Activated CD4-positive, CD25-positive, alpha-beta regulatory T cell treated with anti-CD3 and anti-CD28 coated beads, Interleukin-2, amount 50 U/mL, for 16 hours (primary cell): ENCODE measurements around the gene CTDP1.
A peak's percentile ranks its signal among the peaks of the same experiment; 100 is the strongest.

Source experiments
- DNase-seq: peaks from one replicate; pipeline ENCODE4 v3.0.0-alpha.2; 2020; ENCODE audit warnings: low read depth, low spot score

CTDP1 gene

DNA sequence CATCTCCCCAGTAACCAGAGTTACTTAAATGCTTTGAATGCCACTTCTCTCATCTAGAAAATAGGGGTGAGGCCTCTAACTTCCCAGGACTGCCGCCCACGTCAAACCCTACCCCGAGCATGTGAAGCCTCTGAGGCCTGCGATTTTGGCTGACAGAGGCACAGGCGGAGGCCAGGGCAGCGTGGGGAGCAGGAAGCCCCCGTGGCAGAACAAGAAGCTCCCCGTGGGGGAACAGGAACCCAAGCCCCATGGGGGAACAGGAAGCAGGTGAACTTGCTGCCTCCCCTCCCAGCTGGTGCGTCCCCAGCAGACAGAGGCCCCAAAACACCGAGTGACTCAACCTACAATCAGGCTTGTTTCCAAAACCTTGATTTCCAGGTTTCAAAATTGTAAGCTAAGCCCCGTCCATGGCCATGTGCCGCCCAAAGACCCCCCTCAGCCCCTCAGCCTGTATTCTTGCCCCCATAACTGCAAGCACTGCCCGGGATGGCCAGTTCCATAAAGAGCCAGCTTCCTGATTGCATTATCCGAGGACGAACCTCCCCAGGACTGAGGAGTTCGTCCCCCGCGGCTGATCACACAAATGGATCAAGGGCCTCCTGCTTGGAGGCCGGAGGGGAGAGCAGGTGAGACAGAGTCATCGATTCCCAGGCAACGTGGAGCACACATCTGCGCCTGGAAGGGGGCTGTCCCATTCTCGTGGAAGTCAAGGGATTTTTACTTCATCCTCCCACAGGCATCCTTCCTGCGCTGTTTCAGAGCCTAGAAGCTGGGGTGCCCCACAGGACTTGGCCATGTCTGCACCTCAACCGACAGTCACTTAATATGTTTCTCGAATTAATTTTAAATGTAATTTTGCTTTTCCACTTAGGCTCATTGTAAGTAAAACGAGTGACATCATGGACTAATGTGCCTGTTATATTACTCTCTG lies 36.3 kb upstream of the CTDP1 start:
- DNase-seq = no peak

DNA sequence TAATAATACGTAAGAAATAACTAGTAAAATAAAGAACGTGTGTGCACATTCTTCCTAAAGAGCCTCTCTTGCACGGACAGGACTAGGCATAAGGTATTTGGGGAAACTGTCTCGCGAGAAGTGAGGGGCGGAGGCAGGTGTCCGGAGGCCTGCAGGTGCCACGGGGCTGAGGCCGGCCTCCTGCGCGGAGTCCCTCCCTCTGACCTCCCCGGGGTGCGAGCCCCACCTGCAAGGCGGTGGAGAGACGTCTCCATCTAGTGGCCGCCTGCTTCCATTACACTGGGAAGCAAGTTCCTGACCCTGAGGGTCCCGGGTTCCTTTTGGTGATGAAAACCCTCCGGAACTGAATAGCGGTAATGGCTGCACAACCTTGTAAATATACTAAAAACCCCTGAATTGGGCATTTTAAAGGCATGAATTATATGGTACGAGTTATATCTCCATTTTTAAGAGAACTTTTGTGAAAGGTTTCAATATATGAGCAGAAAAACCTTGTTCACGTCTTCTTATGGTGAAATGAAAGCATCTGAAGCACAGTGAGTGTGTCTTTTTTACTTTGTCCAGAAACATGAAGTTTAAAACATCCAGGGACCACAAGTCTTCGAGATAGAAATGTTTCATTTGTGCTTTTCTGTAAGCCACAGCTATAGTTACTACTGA lies 35.5 kb upstream of the CTDP1 start:
- peak; percentile 42 for DNase-seq

DNA sequence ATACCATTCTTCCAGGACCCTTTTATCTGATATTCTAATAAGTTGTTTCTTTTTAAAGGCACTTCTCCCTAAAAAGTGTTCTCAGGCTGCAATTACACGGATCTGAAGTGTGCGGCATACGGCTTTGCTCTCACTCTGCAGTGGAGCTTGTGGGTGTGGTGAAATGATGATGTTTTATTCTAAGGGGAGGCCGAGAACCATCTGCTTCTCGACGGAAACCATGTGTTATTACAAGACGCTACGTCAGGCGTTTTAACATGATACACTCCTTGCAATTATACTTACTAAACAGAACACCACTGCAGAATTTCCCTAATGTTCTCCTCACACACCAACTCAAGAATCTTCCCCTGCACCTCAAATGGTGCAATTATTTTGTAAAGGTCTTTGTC lies 34.9 kb upstream of the CTDP1 start:
- DNase-seq = no peak

DNA sequence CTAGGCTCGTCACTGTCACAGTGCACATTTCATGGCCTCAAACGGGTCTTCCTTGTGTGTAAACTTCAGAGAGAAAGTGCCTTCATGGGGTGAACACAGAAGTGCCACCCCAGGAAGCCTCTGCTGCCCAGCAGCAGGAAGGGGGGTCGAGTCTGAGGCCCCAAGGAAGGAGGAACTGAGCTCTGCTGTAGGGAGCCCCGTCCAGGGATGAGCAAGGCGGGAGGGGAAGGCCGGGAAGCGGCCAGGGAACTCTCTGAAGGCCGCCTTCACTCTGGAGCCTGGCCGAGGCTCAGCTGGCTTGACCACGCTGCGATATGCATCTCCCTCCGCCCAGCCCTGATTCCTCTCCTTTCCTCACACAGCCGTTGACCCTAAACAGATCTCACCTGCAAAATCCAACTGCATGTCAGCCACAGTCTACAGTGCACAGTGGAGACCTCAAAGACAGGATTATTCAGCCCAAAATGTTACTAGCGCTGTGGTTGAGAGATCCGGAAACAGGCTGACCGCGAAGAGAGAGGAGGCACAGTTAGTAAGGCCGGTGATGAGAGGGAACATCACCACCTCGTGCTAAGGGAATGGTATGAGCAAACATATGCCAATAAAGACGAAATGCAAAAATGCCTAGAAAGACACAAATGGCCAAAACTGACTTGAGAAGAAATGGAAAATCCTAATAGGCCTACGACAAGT lies 34.2 kb upstream of the CTDP1 start:
- no peak for DNase-seq

DNA sequence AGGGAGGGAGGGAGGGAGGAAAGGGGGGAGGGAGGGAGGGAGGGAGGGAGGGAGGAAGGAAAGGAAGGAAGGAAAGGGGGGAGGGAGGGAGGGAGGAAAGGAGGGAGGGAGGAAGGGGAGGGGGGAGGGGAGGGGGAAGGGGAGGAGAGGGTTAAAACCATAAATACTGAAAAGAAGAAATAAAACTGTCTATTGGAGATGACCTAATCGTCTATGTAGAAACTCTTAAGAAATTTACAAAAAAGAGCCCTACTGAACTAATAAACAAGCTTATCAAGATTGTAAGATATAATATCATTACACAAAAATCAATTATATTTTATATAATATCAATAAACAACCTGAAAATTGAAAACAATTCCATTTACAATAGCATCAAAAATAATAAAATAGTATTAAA lies 32.3 kb upstream of the CTDP1 start:
- DNase-seq = no peak

DNA sequence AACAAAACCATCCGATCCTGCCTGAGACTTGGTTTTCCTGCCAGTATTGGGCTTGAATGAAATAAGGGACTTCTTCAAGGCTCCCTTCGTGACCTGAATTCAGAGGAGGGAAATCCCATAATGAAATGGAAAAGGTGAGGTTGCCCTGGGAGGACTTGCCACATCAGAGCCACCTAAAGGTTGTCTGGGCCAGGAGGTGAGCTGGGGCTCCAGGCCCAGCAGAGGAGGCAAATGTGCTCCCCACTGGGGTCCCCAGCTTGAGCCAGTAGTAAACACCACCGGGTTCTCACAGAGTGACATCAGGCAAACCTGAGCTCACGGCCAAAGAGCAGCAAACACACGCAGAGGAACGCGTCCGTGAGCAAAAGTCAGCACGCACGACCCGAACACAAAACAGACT lies 28.6 kb upstream of the CTDP1 start:
- no peak for DNase-seq

DNA sequence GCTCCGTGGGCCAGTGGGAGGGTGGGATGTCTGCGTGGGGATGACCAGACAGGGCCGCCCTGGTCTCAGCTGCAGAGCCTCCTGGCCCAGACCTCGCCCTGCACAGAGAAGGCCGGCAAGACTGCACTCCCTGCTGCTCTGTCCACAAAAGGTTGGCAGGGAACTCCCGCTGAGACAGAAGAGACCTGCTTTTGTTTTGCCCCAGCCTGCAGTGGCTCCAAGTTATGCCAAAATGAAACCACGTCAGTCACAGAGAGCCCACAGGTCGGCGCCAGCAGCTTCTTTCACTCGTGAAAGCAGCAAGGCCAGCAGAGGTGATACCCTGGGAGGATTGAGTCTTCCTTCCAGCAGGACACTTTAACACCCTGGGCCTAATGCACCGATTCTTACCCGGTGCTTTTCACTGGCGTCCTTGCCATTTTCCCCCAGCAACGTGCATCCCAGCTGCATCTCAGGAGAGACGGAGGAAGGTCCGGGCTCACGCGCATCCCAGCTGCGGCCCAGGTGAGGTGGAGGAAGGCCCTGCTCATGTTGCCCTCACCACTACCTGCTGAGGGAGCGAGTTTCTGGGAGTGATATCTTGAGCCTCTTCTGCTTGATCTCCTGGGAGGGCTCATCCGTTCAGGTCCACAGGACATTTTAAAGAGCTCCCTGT lies 22.1 kb upstream of the CTDP1 start:
- DNase-seq = no peak

DNA sequence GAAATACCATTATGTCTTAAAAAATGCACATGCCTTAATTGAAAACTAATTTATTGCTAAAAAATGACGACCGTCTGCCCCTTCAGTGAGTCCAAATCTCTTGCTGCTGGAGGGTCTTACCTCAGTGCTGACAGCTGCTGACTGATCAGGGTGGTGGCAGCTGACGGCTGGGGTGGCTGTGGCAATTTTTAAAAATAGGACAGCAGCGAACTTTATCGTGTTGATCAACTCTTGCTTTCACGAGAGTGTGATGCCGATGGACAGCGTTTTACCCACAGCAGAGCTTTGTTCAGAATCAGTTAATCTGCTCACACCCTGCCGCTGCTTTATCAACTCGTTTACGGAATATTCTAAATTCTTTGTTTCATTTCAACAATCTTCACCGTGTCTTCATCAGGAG lies 21.2 kb upstream of the CTDP1 start:
- no peak for DNase-seq

DNA sequence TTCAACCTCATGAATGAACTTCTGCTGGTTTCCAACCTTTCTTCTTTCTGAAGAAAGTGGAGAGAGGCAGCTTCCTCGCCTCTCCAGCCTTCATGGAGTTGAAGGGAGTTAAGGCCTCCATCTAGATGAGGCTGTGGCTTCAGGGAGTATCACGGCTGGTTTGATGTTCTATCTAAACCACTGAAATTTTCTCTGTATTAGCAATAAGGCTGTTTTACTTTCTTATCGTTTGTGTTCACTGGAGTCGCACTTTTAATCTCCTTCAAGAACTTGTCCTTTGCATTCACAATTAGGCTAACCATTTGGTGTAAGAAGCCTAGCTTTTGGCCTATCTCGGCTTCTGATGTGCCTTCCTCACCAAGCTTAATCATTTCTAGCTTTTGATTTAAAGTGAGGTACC lies 19.9 kb upstream of the CTDP1 start:
- no peak for DNase-seq

DNA sequence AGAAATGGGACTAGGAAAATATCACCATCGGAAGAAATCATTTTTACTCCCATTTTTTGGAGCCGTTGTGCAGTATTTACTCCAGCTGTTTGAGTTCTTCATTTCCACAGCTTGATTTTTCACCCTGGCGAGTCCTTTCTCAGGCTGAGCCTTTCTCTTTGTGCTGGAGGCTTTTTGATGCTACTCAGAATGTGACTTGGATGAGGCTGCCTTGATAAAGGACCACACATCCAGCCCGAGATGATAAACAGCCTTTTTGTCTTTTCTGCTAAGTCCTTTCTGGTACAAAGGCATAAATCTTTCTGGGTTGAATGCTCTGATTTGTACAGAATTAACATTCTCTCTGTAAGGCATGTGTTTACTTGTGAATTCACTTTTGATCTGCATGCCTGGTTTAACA lies 17.6 kb upstream of the CTDP1 start:
- DNase-seq = no peak

DNA sequence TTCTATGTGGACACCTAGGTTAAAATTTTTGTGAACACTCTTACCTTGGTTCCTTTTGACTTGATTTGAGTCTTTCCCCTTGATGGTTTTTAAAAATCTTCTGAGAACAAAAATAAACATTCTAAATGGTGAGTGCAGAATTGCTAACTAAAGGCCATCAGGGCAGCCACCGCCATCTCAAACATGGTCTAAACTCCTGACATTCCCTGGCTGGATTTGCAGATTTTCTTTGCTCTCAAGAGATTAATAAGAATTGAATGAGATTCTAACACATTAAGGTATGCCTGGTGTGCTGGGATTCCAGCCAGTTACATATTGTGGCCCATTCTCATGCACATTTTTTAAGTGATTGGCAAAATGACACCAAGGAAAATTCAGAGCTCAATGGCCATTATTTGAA lies 17.2 kb upstream of the CTDP1 start:
- DNase-seq = no peak

DNA sequence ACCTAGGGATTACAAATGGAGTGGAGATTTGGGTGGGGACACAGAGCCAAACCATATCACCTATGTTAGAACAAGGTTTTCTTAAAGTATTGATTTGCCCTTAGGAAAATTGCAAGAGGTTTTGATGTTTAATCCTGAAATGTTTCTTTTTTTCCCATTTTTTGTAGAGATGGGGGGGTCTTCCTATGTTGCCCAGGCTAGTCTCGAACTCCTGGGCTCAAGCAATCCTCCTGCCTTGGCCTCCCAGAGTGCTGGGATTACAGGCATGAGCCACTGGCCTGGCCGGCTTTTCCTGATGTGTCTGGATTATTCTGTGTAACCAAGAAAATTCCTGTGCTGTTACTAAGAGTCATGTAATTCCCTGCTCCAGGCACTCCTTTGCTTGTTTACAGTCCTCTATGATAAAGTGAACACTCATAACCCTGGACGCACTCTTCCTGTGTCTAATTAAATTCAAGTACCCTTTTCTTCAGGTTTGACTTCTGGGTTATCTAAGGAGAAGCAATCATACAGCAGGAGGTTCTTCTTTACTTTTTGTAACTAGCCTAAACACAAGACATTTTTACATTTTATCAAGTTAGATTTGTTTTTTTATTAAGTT lies 15.0 kb upstream of the CTDP1 start:
- no peak for DNase-seq

DNA sequence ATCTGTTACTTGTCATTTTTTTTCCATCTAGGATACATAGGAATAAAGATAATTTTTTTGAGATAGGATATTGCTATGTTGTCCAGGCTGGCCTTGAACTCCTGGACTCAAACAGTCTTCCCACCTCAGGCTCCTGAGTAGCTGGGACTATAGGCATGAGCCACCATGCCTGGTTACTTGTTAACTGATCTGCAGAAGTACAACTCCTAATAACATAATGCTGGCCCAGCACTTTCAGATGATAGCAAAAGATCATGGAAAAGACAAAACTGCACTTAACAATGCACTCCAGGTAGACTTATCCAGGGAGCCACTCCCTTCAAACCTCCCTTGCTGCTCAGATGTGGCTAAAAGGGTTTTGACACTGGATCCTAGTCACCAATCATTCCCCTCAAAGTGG lies 11.4 kb upstream of the CTDP1 start:
- DNase-seq = no peak

DNA sequence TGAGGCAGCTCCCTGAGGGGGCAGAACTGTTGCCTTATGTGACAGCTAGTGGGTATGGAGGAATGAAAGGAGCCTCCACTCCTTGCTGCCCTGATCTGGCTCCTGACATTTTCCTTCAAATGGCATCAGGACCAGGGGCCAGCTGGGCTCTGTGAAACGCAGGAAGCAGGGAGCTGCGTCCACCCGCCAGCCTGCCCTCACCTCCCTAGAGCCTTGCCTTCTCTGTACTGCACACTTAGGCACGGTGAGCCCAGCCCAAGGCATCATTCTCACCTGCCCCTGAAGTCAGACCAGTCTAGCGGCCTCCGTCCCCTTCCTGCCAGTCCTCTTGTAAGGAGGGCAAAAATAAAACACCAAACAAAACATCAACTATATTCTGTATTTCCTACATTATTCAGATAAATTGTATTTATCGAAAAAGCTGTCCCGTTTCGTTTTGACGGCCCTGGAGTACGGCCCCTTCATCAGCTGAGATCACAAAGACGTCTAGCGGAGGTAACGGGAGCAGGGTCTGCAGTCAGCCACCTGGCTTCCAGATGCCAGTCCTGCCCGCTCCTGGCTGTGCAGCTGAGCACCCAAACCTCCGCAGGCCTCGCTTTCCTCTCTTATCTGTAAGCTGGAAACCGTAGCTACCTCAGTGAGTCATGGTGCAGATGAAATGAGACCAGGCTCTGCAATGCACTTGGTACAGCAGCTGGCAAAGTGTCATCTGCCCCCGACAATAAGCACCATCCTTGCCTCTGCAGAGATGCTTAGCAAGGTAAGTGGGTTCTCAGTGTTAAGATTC lies 6.9 kb upstream of the CTDP1 start:
- no peak for DNase-seq

DNA sequence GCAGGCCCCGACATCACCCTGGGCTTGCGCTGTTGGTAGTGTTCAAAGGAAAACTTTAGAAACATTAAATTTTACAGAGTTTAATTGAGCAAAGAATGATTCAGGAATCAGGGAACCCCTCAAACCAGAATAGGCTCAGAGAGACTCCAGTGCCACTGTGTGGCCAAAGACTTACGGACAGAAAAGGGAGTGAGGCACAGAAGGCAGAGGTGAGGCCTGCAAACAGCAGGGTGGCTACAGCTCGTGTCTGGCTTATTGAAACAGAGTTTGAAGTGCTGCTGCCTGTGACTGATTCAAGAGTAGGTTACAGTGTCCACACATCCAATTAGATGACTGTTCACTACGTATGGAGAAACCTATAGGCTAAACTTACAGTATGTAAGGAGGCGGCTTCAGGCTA lies 2.4 kb upstream of the CTDP1 start:
- DNase-seq = no peak

DNA sequence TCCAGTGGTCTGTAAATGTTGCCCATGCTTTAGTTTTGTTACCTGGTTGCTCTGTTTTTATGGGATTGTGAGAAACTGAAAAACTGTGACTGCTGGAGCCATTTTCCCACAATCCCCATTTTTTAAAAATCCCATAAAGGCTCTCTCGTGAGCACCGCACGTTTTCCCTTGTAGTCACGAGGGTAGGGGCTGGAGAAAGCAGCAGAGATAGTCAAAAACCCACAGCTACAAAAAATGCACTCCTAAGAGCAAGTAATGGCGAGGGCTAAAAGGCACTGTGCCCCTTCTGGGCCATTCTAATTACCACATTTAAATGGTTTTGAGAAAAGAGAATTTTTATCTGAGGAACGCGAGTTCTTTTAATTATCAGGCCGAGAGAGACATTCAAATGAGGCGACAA lies 1.8 kb upstream of the CTDP1 start:
- no peak for DNase-seq

DNA sequence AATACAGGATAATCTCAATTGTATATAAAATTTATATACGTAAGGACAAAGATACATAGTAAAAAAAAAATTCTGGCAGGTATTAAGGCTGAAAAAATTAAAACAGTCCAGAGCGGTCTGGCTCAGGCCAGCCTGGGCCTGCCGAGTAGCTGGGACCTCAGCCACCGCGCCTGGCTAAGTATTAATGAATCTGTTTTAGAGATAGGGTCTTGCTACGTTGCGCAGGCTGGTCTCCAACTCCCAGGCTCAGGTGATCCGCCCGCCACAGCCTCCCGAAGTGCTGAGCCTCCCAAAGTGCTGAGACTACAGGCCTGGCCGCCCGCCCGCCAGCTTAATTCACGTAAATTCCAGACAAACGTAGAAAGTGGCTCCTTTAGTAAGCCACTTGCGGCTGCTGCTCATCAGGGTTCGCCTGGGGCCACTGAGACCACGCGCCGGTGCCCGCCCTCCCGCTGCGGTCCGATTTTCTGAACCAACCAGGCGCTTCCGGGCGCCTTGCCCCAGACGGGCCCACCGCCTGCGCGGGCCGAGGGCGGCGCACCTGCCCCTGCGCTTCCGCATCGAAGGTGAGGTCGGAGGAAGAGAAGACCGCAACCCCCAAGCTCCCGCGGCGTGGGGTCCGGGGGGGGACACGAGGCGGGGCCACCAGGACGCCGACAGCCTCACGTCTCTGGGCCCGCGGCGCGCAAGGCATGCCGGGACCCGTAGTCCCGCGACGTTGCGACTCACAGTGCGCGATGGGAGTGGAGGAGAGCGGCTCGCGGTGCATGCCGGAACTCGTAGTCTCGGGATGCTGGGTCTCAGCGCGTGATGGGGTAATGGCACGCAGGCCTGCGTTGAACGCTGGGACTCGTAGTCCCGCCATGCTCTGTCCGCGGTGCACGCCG lies 695 bp upstream of the CTDP1 start:
- DNase-seq = peak; percentile 98

DNA sequence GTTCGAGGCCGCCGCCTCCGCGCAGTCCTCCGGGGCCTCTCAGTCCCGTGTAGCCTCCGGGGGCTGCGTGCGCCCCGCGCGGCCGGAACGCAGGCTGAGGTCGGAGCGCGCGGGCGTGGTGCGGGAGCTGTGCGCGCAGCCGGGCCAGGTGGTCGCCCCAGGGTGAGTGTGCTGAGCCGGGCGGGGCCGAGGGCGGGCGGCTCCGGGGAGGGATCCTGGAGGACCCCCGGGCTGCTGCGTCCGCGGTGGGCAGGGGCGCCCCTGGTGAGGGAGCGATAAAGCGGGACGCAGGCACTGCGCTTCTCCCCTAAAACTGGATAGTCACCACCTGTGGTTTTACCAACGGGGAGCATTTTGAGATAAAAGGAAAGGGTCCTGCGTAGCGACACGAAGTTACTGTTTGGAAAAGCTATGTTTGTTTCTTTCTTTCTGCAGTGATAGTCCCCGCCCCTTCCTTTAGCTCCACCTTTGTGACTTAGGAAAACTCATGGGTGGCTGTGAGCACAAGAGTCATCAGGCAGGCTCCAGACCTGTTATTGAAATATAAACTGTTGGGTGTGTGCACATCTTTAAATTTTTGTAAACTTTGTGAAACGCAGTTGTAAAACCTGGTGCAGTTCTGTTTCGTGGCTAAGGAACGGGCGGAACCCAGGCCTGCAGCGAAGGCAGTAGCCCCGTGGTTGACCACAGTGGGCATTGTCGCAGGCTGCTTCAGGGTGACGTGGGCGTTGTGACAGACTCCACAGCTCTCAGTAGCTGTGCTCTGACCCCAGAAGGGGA lies 687 bp downstream of the CTDP1 start:
- DNase-seq = no peak

DNA sequence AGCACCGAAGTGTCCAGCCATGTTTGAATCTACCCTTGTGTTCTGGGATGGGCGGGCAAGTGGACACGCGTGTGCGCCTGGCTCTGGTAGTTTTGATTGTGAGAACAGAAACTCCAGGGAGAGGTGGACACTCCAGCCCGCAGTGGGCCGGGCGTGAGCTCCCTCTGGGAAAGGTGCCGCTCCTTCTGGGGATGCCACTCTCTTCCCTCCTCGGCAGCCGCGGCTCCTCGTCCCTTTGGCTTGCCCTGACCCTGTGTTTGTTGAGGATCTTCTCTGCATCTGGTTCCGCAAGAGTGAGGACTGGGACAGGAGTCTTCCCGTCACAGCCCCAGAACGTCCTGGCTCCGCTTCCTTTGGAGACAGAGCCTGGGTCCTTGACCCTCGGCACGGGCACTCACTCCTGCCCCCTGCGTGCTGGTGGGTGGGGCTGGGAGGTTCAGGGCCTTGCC lies 1.3 kb downstream of the CTDP1 start:
- no peak for DNase-seq
